Transverse colon (tissue), 4 donors: ENCODE results near the gene ARL15. TPM values are rescaled to one million over a fixed set of nuclear protein-coding genes. Genes with fewer than 3 reads are reported as not detected.

Experiments
- DNase-seq: peaks from one replicate; pipeline ENCODE4 v3.0.0-alpha.2; 2019
- H3K27ac ChIP-seq, 4 donors: fragments of 200-600 bp; sonication (generic); 2 replicates each; pipeline ENCODE4 v1.5.1; 2016 to 2018; ENCODE audit warnings: inconsistent platforms in 4 of 4
- H3K27me3 ChIP-seq: fragments of 200-600 bp; sonication (generic); 2 replicates; pipeline ENCODE4 v1.5.1; 2017; ENCODE audit warnings: inconsistent platforms
- H3K36me3 ChIP-seq, 4 donors: fragments of 200-600 bp; sonication (generic); 2 replicates each; pipeline ENCODE4 v1.5.1; 2017 to 2019; ENCODE audit warnings: inconsistent platforms in 4 of 4
- H3K4me1 ChIP-seq, 4 donors: fragments of 200-600 bp; sonication (generic); 2 replicates each; pipeline ENCODE4 v1.5.1; 2017 to 2020; ENCODE audit warnings: inconsistent platforms in 4 of 4
- H3K4me3 ChIP-seq, 4 donors: fragments of 200-600 bp; sonication (generic); 1 replicate in 1 of 4; 2 replicates in 3 of 4; pipeline versions ENCODE4 v1.5.1 to v1.6.1; 2017 to 2019; ENCODE audit warnings: inconsistent platforms in 4 of 4
- H3K9me3 ChIP-seq, 2 donors: fragments of 200-600 bp; sonication (generic); 2 replicates each; pipeline ENCODE4 v1.5.1; 2017 to 2019; ENCODE audit warnings: inconsistent platforms in 2 of 2
- EP300 ChIP-seq: sonication (generic); formaldehyde crosslinking; IDR thresholded peaks from one replicate; pipeline ENCODE4 v1.6.1; 2017; ENCODE audit warnings: antibody characterized with exemption, low read depth
- POLR2A ChIP-seq: fragments of 450-650 bp; IDR thresholded peaks from one replicate; pipeline ENCODE4 v1.6.1; 2016; ENCODE audit warnings: antibody characterized with exemption, mild to moderate bottlenecking, moderate library complexity
- POLR2AphosphoS5 ChIP-seq, 3 donors: sonication (generic); formaldehyde crosslinking; IDR thresholded peaks; one replicate each; pipeline ENCODE4 v1.6.1; 2016; ENCODE audit warnings: antibody characterized with exemption in 3 of 3
- WGBS, 2 donors: methylation state at CpG; one replicate each; pipeline ENCODE4 v1.1.5; 2018; ENCODE audit warnings: low coverage in 1 of 2; 5-methylcytosine and 5-hydroxymethylcytosine counted together
- in situ Hi-C, 4 donors: fragments of 200-750 bp; cut with MboI; loops; one replicate each; pipeline versions ENCODE4 v1.15.0 to v1.15.1; 2017; ENCODE audit warnings: low sequenced_read_pairs in 3 of 4, low pct_ligation_motif_present in 1 of 4, low pct_unique_long_range_greater_than_20kb in 1 of 4
- intact Hi-C: fragments of 100-400 bp; cut with DNase I; formaldehyde crosslinking; loops from one replicate; pipeline ENCODE4 v1.15.1; 2023; ENCODE audit warnings: low total_unique reads
- total RNA-seq, 4 donors: library from RNA; depleted of rRNA; stranded (reverse); fragments of >200 nt; gene quantifications; one replicate each; pipeline ENCODE4 v1.1.0, GENCODE V29; 2016
- TF ChIP-seq, protein P1 (sequence below), 5 experiments: fragments of 200-600 bp in 3 of 5; fragments of 450-650 bp in 2 of 5; sonication (generic) in 3 of 5; IDR thresholded peaks; 1 replicate in 2 of 5; 2 replicates in 3 of 5; pipeline ENCODE4 v1.5.1; 2016 to 2017; ENCODE audit warnings: antibody characterized with exemption in 5 of 5, inconsistent platforms in 3 of 5, mild to moderate bottlenecking in 2 of 5, moderate library complexity in 1 of 5

The ARL15 gene
- total RNA-seq, 4 donors from 2014 or later, result 9.0 to 57.1 (median 27.7) TPM

DNA sequence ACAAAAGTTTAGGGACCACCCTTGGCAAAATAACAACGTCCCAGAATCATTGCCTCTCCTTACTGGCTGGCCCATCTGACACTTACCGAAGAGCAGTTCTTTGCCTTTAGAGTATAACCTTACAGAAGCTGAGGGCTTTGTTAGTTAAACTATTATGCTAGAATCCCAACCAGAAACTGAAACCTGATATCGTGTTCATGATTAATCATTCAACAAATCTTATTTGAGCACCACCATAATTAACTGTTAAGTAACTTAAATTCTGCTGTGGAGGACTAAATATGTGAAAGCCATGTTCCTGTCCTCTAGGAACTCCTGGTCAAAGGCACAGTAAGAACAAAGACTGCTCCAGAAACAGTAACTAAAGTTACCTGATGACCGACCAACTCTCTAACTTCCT lies 104.9 kb downstream of the ARL15 start:
- H3K4me1 ChIP-seq, result no peaks in the 10 kb centered on the region
- no peak for DNase-seq
- no peaks in the 10 kb centered on the region for H3K27me3 ChIP-seq
- no peak overlapping the region for H3K4me3 ChIP-seq
- in situ Hi-C loops, result loop anchor here in 1 of 4 donors (25.0 kb wide), 1 partner anchor 743 kb away; no protein-coding TSS in a partner anchor
- TF ChIP-seq POLR2A, result no peak
- no peak for TF ChIP-seq POLR2AphosphoS5 (IDR thresholded peaks at IDR 0.05)
- TF ChIP-seq EP300, result no peak
- TF ChIP-seq, protein P1, sequence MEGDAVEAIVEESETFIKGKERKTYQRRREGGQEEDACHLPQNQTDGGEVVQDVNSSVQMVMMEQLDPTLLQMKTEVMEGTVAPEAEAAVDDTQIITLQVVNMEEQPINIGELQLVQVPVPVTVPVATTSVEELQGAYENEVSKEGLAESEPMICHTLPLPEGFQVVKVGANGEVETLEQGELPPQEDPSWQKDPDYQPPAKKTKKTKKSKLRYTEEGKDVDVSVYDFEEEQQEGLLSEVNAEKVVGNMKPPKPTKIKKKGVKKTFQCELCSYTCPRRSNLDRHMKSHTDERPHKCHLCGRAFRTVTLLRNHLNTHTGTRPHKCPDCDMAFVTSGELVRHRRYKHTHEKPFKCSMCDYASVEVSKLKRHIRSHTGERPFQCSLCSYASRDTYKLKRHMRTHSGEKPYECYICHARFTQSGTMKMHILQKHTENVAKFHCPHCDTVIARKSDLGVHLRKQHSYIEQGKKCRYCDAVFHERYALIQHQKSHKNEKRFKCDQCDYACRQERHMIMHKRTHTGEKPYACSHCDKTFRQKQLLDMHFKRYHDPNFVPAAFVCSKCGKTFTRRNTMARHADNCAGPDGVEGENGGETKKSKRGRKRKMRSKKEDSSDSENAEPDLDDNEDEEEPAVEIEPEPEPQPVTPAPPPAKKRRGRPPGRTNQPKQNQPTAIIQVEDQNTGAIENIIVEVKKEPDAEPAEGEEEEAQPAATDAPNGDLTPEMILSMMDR (IDR thresholded peaks at IDR 0.05), result no peak
- H3K36me3 ChIP-seq, result no peaks in the 10 kb centered on the region
- 67 to 80% methylated on average over 3 to 4 of the region's 4 CpGs for WGBS, 2 donors
- H3K27ac ChIP-seq, result no peak overlapping the region
- H3K9me3 ChIP-seq, result no peaks in the 10 kb centered on the region
- intact Hi-C loops, result no loop called here

DNA sequence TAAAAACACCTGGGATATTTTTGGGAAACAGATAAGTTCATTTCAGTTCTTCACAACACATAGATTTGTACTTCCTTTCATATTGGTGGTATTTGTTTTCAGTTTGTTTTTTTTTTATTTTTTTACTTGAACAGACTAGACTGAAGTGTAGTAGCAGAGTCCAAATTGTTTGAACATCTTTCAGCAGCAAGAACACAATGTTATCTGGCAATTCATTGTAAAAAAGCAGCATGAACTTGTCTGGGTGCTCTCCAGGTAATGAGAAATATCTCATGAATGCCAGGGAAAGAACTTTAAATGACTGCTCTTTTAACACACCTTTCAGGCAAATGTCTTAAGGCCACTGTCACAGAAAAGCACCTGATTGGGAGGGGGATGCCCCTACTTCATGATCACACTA lies 113.4 kb downstream of the ARL15 start:
- TF ChIP-seq EP300 (no peak), POLR2AphosphoS5 (IDR thresholded peaks at IDR 0.05) (no peak), POLR2A (no peak)
- TF ChIP-seq, protein P1 (IDR thresholded peaks at IDR 0.05), result no peak

DNA sequence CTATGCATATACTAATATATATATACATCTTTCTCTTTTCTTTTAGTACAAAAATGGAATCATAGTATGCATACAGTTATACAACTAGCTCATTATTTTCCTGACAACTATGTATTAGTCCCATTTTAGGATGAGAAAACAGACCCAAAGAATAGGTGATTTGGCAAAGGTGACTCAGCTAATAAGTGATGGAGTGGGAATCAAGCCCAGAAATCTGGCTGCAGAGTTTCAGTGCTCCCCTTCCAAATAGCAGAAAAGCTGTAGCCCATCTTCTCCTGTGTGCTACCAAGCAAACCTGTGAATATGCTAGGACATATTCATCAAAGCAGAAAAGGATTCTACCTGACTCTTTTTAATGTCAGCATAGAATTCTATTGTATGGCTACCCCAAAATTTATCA lies 114.7 kb downstream of the ARL15 start:
- no peaks in the 10 kb centered on the region for H3K36me3 ChIP-seq
- no peak overlapping the region for H3K4me3 ChIP-seq
- no peaks in the 10 kb centered on the region for H3K9me3 ChIP-seq
- intact Hi-C loops (no loop called here), in situ Hi-C loops (no loop called here)
- H3K4me1 ChIP-seq, result peaks cover 0 to 4% (median 0%) of the 10 kb centered on the region in 4 donors
- no peak overlapping the region for H3K27ac ChIP-seq
- DNase-seq, result no peak
- TF ChIP-seq EP300 (no peak), POLR2A (no peak), POLR2AphosphoS5 (IDR thresholded peaks at IDR 0.05) (no peak)
- TF ChIP-seq, protein P1 (IDR thresholded peaks at IDR 0.05), result no peak
- no peaks in the 10 kb centered on the region for H3K27me3 ChIP-seq

More for the DNA sequence above, 113.4 kb downstream of the ARL15 start:
- Histone ChIP-seq H3K27me3 (no peaks in the 10 kb centered on the region), H3K36me3 (no peaks in the 10 kb centered on the region), H3K9me3 (no peaks in the 10 kb centered on the region), H3K4me1 (peaks cover 0 to 4% (median 0%) of the 10 kb centered on the region in 4 donors), H3K4me3 (no peak overlapping the region), H3K27ac (no peak overlapping the region)
- intact Hi-C loops (no loop called here), in situ Hi-C loops (no loop called here)
- no peak for DNase-seq

DNA sequence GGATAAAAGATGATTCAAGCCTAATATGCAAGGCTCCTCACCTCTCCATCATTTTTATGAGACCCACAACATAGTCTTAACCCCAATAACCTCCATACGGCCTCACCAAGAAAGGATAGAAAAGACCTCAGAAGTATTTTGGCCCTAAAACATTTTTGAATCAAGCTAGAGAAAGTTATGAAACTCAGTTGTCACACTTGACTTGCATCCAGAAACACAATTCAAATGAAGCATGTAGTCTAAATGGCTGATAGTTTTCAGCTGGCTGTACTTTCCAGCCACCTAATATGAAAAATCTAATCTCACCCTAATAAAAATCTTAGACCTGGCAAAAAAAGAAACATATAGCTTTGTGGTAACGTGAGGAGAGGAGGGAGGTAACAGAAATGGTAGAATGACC lies 116.1 kb downstream of the ARL15 start:
- H3K27me3 ChIP-seq, result no peaks in the 10 kb centered on the region
- intact Hi-C loops, result no loop called here
- WGBS, 2 donors, result 64 to 74% methylated on average over 2 of the region's 2 CpGs
- in situ Hi-C loops, result no loop called here
- H3K4me3 ChIP-seq, result no peak overlapping the region
- no peak for DNase-seq
- no peaks in the 10 kb centered on the region for H3K9me3 ChIP-seq
- H3K27ac ChIP-seq, result peak overlapping the region in 1 of 4 donors; percentile 11
- H3K4me1 ChIP-seq, result peaks cover 0 to 4% (median 0%) of the 10 kb centered on the region in 4 donors
- no peak for TF ChIP-seq POLR2A
- no peak for TF ChIP-seq POLR2AphosphoS5 (IDR thresholded peaks at IDR 0.05)
- TF ChIP-seq, protein P1 (IDR thresholded peaks at IDR 0.05), result no peak
- no peaks in the 10 kb centered on the region for H3K36me3 ChIP-seq
